Subcutaneous abdominal adipose tissue (tissue), 5 donors: Measurements from ENCODE around the gene NELL1.

Source experiments
- H3K27ac ChIP-seq: one replicate; pipeline ENCODE4 v1.7.0; 2013; ENCODE audit warnings: low read depth, mild to moderate bottlenecking, inconsistent platforms, low read length, moderate library complexity
- H3K27me3 ChIP-seq, 5 donors: one replicate each; pipeline ENCODE4 v1.7.0; 2013; ENCODE audit warnings: low read length in 5 of 5, inconsistent platforms in 1 of 5; ENCODE audit not compliant: control insufficient read depth in 5 of 5, insufficient read depth in 4 of 5
- H3K36me3 ChIP-seq, 5 donors: one replicate each; pipeline ENCODE4 v1.7.0; 2013; ENCODE audit warnings: low read length in 5 of 5; ENCODE audit not compliant: control insufficient read depth in 5 of 5, insufficient read depth in 5 of 5
- H3K4me1 ChIP-seq, 5 donors: one replicate each; pipeline ENCODE4 v1.7.0; 2013; ENCODE audit warnings: low read length in 5 of 5, mild to moderate bottlenecking in 3 of 5, moderate library complexity in 1 of 5; ENCODE audit not compliant: control insufficient read depth in 5 of 5, insufficient read depth in 5 of 5
- H3K4me3 ChIP-seq, 5 donors: one replicate each; pipeline ENCODE4 v1.7.0; 2013; ENCODE audit warnings: low read length in 5 of 5, low read depth in 1 of 5
- H3K9ac ChIP-seq, 5 donors: one replicate each; pipeline ENCODE4 v1.7.0; 2013; ENCODE audit warnings: low read length in 5 of 5, mild to moderate bottlenecking in 4 of 5, moderate library complexity in 3 of 5
- H3K9me3 ChIP-seq, 5 donors: one replicate each; pipeline ENCODE4 v1.7.0; 2013; ENCODE audit warnings: low read length in 5 of 5; ENCODE audit not compliant: control insufficient read depth in 5 of 5
- donor health status: healthy.
- donor health status: healthy.
- donor health status: healthy.
- donor health status: healthy.
- donor health status: healthy.

Gene NELL1

DNA sequence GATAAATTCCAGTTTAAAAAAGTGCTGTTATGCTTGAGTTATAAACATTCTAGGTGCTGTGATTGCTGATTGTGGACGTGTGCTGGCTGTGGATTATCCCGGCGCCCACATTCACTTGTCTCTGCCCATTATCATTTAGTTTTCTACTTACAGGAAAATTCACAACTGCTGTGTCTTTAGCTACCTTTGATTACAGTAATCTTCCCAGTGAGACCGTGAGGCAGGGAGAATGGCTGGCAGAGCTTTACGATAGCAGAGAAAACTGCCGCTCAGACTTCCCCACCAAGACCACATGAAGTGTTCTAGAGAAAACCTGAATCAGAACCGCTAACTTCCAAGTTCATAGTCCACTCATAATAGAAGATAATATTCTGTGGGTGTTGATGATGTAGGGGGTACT lies 34.6 kb upstream of the NELL1 start:
- Histone ChIP-seq H3K27me3 (peaks cover 0 to 5% (median 5%) of the 10 kb centered on the region in 5 donors), H3K4me3 (no peak overlapping the region), H3K27ac (no peak overlapping the region)

GRCh38 chr11:20638074-20638473 lies 31.3 kb upstream of the NELL1 start:
- Histone ChIP-seq H3K9ac (no peak overlapping the region), H3K9me3 (no peaks in the 10 kb centered on the region), H3K27me3 (peaks cover 0 to 5% (median 5%) of the 10 kb centered on the region in 5 donors), H3K4me3 (no peak overlapping the region), H3K36me3 (no peaks in the 10 kb centered on the region), H3K27ac (no peak overlapping the region), H3K4me1 (no peaks in the 10 kb centered on the region)

More for the DNA sequence above, 34.6 kb upstream of the NELL1 start:
- H3K36me3 ChIP-seq = no peaks in the 10 kb centered on the region
- H3K9me3 ChIP-seq = peaks cover 0 to 7% (median 3%) of the 10 kb centered on the region in 5 donors
- H3K9ac ChIP-seq = no peak overlapping the region
- no peaks in the 10 kb centered on the region for H3K4me1 ChIP-seq

DNA sequence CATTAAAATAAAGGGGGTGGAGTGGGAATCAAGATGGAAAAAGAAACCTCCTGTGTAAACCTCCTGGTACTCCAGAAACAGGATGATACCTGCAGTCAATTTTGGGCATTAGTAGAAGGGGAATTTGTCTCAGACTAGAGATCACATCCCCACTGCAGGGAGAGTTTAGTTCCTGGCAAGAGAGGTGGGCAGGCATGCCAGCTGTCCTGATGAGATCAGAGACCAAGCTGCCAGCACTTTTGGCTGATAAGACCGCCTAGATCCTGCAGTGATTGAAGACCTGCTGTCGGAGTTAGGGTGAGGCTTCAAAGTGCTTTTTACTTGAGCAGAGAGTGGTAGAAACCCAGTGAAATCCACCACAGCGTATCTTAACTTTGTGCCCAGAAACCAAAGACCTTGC lies 29.7 kb upstream of the NELL1 start:
- Histone ChIP-seq H3K9me3 (no peaks in the 10 kb centered on the region), H3K36me3 (no peaks in the 10 kb centered on the region), H3K4me3 (no peak overlapping the region), H3K4me1 (no peaks in the 10 kb centered on the region), H3K27me3 (peaks cover 0 to 5% (median 5%) of the 10 kb centered on the region in 5 donors), H3K27ac (no peak overlapping the region), H3K9ac (no peak overlapping the region)

DNA sequence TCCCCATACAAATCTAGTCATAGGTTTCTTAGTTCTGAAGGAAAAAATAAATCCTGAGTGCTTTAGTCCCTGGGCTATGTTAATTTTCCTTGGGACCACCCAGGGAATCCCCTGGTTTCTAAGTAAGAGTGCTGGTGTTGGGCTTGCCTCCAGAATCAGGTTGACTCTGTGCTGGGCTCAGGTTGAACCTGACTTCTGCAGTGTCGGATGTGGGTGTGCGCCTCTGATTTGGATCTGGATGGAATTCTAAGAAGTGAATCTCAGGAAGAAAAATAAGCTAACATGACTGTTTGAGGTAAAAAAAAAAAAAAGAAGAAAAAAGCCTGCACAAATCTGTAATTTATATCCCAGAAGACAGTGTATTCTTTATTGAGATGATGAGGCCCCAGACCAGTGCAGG lies 29.0 kb upstream of the NELL1 start:
- Histone ChIP-seq H3K4me3 (no peak overlapping the region), H3K9me3 (no peaks in the 10 kb centered on the region), H3K36me3 (no peaks in the 10 kb centered on the region), H3K9ac (no peak overlapping the region), H3K27me3 (peaks cover 0 to 5% (median 5%) of the 10 kb centered on the region in 5 donors), H3K4me1 (no peaks in the 10 kb centered on the region), H3K27ac (no peak overlapping the region)

- no peaks in the 10 kb centered on the region for H3K36me3 ChIP-seq
- H3K9ac ChIP-seq = no peak overlapping the region
- no peaks in the 10 kb centered on the region for H3K27me3 ChIP-seq
- no peaks in the 10 kb centered on the region for H3K9me3 ChIP-seq
- H3K27ac ChIP-seq = no peak overlapping the region
- H3K4me1 ChIP-seq = no peaks in the 10 kb centered on the region
- no peak overlapping the region for H3K4me3 ChIP-seq
These were observed 25.0 kb upstream of the NELL1 start for GRCh38 chr11:20644360-20644759.

GRCh38 chr11:20647976-20648565 lies 21.3 kb upstream of the NELL1 start:
- H3K4me1 ChIP-seq = no peaks in the 10 kb centered on the region
- no peak overlapping the region for H3K4me3 ChIP-seq
- no peaks in the 10 kb centered on the region for H3K9me3 ChIP-seq
- no peak overlapping the region for H3K9ac ChIP-seq
- no peaks in the 10 kb centered on the region for H3K36me3 ChIP-seq
- H3K27me3 ChIP-seq = peaks cover 0 to 10% (median 3%) of the 10 kb centered on the region in 5 donors
- H3K27ac ChIP-seq = no peak overlapping the region

DNA sequence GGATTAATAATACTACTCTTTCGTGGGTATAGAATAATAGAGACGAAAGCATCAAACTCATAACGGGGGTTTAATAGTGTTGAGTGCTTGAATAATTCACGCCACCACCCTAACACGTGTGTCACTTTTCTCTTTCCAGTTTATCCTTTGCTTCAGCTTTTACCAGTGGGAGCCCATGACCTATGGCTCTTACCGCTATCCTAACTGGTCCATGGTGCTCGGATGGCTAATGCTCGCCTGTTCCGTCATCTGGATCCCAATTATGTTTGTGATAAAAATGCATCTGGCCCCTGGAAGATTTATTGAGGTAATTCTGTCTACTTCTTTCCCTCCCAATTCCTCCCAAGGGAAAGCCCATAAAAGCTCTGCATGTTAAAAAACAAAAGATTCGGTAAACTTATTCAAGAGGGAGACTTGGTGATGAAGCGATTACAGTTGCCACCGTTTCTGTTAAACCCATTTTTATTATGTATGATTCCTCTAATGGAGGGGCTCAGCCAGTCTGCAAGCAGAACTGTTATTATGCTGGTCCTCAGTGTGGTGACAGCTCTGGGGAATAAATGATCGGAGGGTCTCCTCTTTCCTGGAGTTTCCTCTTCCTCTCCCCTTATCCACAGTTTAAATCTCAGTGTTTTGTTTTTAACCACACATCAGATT lies 17.1 kb upstream of the NELL1 start:
- Histone ChIP-seq H3K4me1 (no peaks in the 10 kb centered on the region), H3K9ac (no peak overlapping the region), H3K4me3 (no peak overlapping the region), H3K9me3 (no peaks in the 10 kb centered on the region), H3K36me3 (no peaks in the 10 kb centered on the region), H3K27me3 (peaks cover 0 to 27% (median 9%) of the 10 kb centered on the region in 5 donors), H3K27ac (no peak overlapping the region)

GRCh38 chr11:20654038-20654437 lies 15.3 kb upstream of the NELL1 start:
- Histone ChIP-seq H3K4me1 (no peaks in the 10 kb centered on the region), H3K9ac (no peak overlapping the region), H3K27ac (no peak overlapping the region), H3K9me3 (no peaks in the 10 kb centered on the region), H3K36me3 (no peaks in the 10 kb centered on the region), H3K27me3 (peaks cover 0 to 27% (median 9%) of the 10 kb centered on the region in 5 donors), H3K4me3 (no peak overlapping the region)

DNA sequence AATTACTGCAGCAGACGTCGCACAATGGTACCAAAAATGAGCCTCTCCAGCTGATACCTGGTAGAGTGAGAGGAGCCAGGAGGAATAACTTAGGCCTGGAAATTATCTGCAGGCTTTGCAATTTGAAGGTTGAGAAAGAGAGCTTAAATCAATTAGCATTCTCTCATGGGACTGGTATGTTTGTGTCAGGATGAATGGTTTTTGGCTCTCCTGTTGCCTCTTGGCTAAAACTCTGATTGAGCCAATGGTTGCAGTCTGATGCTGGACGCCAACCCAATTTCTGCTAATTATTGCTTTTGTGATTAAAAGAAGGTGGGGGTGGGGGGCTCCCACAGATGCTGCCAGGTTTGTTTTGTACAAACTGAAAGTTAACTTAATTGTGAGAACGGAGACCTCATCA lies 12.5 kb upstream of the NELL1 start:
- Histone ChIP-seq H3K4me1 (no peaks in the 10 kb centered on the region), H3K36me3 (no peaks in the 10 kb centered on the region), H3K9ac (no peak overlapping the region), H3K4me3 (no peak overlapping the region), H3K27ac (no peak overlapping the region), H3K27me3 (peaks cover 0 to 25% (median 9%) of the 10 kb centered on the region in 5 donors), H3K9me3 (peaks cover 0 to 4% (median 0%) of the 10 kb centered on the region in 5 donors)

DNA sequence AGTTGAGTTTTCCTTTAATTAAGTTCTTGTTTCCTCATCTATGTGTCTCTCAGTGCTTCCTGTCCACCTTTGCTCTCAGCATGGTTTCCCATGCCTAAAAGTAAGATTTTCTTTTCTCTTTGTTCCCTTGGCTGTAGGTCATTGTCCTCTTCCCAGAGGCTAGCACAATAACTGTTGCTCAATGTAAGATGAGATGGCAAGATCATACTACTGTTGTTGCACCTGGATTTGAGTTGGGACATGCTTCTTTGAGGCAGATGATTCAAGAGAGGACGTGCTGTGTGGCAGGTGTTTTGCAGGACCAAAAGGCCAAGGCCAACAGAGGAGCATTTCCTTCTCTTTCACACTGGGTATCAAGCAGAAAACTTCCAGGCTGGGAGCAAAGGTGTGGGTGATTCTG lies 11.3 kb upstream of the NELL1 start:
- Histone ChIP-seq H3K9me3 (peaks cover 0 to 7% (median 0%) of the 10 kb centered on the region in 5 donors), H3K36me3 (no peaks in the 10 kb centered on the region), H3K27me3 (peaks cover 0 to 17% (median 4%) of the 10 kb centered on the region in 5 donors), H3K4me3 (no peak overlapping the region), H3K27ac (no peak overlapping the region), H3K4me1 (no peaks in the 10 kb centered on the region), H3K9ac (no peak overlapping the region)
